ELR (cell line): Measurements from ENCODE around the gene REPS1.

Source experiments
- DNase-seq: peaks from one replicate; pipeline ENCODE4 v3.0.0-alpha.2; 2015; ENCODE audit warnings: low read depth

Gene REPS1

DNA sequence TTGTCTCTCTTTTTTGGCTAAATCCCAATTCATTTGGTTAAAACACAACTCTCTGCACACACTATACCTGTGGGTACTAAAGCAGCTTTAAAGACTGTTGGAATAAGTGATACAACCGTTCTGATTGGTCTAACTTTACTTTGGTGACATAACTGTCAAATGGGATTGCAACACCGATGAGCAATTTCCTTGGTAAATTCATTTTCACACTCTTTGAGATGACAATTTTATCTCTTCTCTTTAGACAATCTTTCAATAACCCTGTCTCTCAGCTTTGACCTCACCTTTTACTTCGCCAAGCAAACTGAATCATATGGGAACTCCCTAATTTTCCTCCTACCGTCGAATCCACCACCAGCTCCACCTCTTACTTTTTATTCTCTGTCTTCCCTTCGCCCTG is 131.4 kb downstream of the REPS1 start:
- no peak for DNase-seq
